Aorta (tissue), 5 donors: Measurements from ENCODE around the gene ITSN2. TPM values are rescaled to one million over a fixed set of nuclear protein-coding genes. Genes with fewer than 3 reads are reported as not detected.
"Not testable (repeated sequence)": the region's sequence is repeated elsewhere in the genome, so short reads cannot be mapped to it uniquely, and the experiment has no call there.

ENCODE experiments used
- ATAC-seq: fragments of 200-7000 bp; cut with Tn5 transposase; one replicate; pipeline ENCODE4 v1.9.1; 2022; ENCODE audit warnings: moderate library complexity; ENCODE audit not compliant: low FRiP score
- DNase-seq, 2 donors: peaks; one replicate each; pipeline ENCODE4 v3.0.0-alpha.2; 2020
- H3K27ac ChIP-seq, 2 donors: one replicate each; pipeline ENCODE4 v1.5.1; 2013; ENCODE audit warnings: low read length in 2 of 2, mild to moderate bottlenecking in 2 of 2, moderate library complexity in 2 of 2, control low read depth in 1 of 2, inconsistent platforms in 1 of 2, low read depth in 1 of 2
- H3K27me3 ChIP-seq, 2 donors: one replicate each; pipeline ENCODE4 v1.6.1; 2013; ENCODE audit warnings: control low read depth in 1 of 2, low read length in 1 of 2, mild to moderate bottlenecking in 1 of 2, moderate library complexity in 1 of 2; ENCODE audit not compliant: insufficient read depth in 2 of 2, control insufficient read depth in 1 of 2
- H3K36me3 ChIP-seq, 2 donors: one replicate each; pipeline ENCODE4 v1.6.1; 2013; ENCODE audit warnings: control low read depth in 1 of 2, low read length in 1 of 2, mild to moderate bottlenecking in 1 of 2; ENCODE audit not compliant: insufficient read depth in 2 of 2, control insufficient read depth in 1 of 2
- H3K4me1 ChIP-seq, 2 donors: one replicate each; pipeline ENCODE4 v1.6.1; 2013; ENCODE audit warnings: low read length in 2 of 2, control low read depth in 1 of 2, mild to moderate bottlenecking in 1 of 2, moderate library complexity in 1 of 2; ENCODE audit not compliant: insufficient read depth in 2 of 2, control insufficient read depth in 1 of 2
- H3K4me3 ChIP-seq, 2 donors: one replicate each; pipeline ENCODE4 v1.5.1; 2013; ENCODE audit warnings: low read length in 2 of 2, control low read depth in 1 of 2, mild to moderate bottlenecking in 1 of 2
- H3K9me3 ChIP-seq: one replicate; pipeline ENCODE4 v1.6.1; 2013; ENCODE audit warnings: mild to moderate bottlenecking, low read length; ENCODE audit not compliant: control insufficient read depth
- WGBS, 2 donors: extraction: QIAGEN DNeasy Blood & Tissue Kit; methylation state at CpG; one replicate each; pipeline ENCODE4 v1.1.7; 2013; 5-methylcytosine and 5-hydroxymethylcytosine counted together
- intact Hi-C, 2 donors: fragments of 100-400 bp; cut with DNase I; formaldehyde crosslinking; loops; one replicate each; pipeline versions ENCODE4 v1.14.2 to v1.15.0; 2022
- polyA plus RNA-seq, 2 donors: library from polyadenylated mRNA; stranded (reverse); fragments of 200-250 nt; gene quantifications; one replicate each; pipeline ENCODE4 v1.2.3, GENCODE V29; 2013
- total RNA-seq, 2 donors: library from RNA; stranded (reverse); fragmentation: NEBNext Ultra II Directional; extraction: Animal tissue kit (Norgen Biotek cat#: 25700); gene quantifications; one replicate each; pipeline ENCODE4 v1.2.1, GENCODE V29; 2021
- donor health status: healthy with polysubstance abuse.
- donor health status: Bipolar disorder and iron deficiency.
- donor health status: DM: no; HTN: no; CAD: no.
- donor health status: DM: no; HTN: no; CAD: no.
- donor health status: DM: yes; HTN: yes; CAD: no.

ITSN2 gene
- total and polyA plus RNA-seq, 4 donors = 20.5 to 87.0 (median 43.9) TPM

DNA sequence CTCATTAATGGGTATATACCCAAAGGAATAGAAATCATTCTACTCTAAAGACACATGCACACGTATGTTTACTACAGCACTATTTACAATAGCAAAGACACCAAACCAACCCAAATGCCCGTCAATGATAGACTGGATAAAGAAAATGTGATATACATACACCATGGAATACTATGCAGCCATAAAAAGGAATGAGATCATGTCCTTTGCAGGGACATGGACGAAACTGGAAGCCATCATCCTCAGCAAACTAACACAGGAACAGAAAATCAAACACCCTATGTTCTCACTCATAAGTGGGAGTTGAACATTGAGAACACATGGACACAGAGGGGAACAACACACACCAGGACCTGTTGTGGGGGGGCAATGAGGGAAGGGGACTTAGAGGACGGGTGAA, 3.2 kb downstream of the ITSN2 start:
- H3K27ac ChIP-seq, H3K27me3 ChIP-seq, H3K36me3 ChIP-seq, H3K4me3 ChIP-seq, H3K4me1 ChIP-seq, H3K9me3 ChIP-seq, DNase-seq, intact Hi-C loops, ATAC-seq: not testable (repeated sequence)
- 93 to 95% methylated on average over 4 of the region's 4 CpGs for WGBS, 2 donors

DNA sequence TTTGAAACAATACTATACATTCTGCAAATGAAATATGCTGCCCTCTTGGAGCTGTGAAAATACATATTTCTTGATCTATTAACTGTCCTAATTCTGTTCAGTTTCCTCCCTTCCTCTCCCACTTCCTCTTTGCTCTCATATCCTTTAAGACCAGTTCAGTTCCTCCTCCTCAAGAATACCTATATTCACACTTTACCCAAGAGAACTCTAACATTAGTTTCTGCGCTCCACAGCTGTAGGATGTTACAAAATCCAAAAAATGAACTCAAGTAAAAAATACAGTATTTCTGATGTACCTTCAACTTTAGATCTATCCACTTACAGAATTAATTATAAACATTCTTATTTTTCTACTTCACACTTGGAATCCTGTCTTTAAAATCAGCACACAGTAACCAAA, 5.4 kb downstream of the ITSN2 start:
- Histone ChIP-seq H3K4me1 (peaks cover 0 to 5% of the 10 kb centered on the region in 2 donors), H3K27me3 (no peaks in the 10 kb centered on the region), H3K9me3 (no peaks in the 10 kb centered on the region), H3K4me3 (no peak overlapping the region), H3K36me3 (no peaks in the 10 kb centered on the region), H3K27ac (no peak overlapping the region)
- DNase-seq (no peak), ATAC-seq (no peak)
- WGBS, 2 donors = 91 to 93% methylated on average over 1 of the region's 1 CpG
- intact Hi-C loops = no loop called here

DNA sequence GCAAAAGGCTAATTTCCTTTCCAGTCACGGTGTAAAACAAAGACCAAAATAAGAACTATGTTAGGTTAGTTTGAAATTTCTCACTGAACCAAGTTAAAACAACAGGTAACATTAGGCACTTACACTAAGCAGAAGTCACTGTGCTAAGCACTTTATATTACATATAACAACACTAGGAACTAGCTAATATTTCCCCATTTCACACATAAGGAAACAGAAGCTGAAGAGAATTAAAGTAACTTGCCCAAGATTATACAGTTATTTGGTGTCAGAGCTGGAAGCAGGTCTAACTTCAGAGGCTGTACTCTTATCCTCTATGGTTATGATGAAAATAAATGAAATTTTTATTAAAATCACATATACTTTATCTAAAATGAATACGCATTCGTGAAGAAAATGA, 5.9 kb downstream of the ITSN2 start:
- Histone ChIP-seq H3K9me3 (no peaks in the 10 kb centered on the region), H3K36me3 (no peaks in the 10 kb centered on the region), H3K4me1 (peaks cover 0 to 5% of the 10 kb centered on the region in 2 donors), H3K27ac (no peak overlapping the region), H3K27me3 (no peaks in the 10 kb centered on the region), H3K4me3 (no peak overlapping the region)
- 55 to 66% methylated on average over 3 of the region's 3 CpGs for WGBS, 2 donors
- ATAC-seq (no peak), DNase-seq (no peak)
- intact Hi-C loops = no loop called here

DNA sequence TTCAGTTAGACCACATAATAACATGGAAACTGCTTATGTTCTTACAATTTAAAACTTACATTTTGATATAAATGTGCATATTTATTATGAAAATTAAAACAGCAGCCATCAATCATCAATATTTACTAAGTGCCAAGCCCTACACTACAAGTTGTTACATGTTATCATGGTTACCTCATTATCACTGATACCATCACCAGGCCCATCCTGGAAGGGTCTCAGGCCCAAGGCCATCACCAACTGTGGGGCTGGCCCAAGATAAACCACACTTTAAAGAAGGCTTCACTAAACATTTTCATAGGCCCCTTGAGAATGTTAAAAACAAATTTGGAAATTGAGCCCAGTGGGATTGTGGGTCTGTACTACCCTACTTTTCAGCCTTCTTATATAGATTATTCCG, 6.4 kb downstream of the ITSN2 start:
- Histone ChIP-seq H3K4me1 (peaks cover 0 to 5% of the 10 kb centered on the region in 2 donors), H3K4me3 (no peak overlapping the region), H3K27me3 (no peaks in the 10 kb centered on the region), H3K9me3 (no peaks in the 10 kb centered on the region), H3K27ac (no peak overlapping the region), H3K36me3 (no peaks in the 10 kb centered on the region)
- no peak for ATAC-seq
- intact Hi-C loops = no loop called here
- 75 to 84% methylated on average over 1 of the region's 1 CpG for WGBS, 2 donors
- no peak for DNase-seq

DNA sequence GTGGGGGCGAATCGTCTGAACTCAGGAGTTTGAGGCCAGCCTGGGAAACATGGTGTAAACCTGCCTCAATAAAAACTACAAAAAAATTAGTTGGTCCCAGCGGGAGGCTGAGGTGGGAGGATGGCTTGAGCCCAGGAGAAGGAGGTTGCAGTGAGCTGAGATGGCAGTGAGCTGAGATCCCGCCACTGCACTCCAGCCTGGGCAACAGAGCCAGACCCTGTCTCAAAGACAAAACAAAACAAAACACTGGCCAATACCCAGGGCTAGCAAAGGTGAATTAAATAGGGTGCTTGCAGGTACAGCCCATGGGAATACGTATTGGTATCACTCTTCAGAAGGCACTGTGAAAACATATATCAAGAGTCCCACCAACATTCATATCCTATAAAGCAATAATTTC, 7.0 kb downstream of the ITSN2 start:
- Histone ChIP-seq H3K27ac (no peak overlapping the region), H3K36me3 (no peaks in the 10 kb centered on the region), H3K4me1 (peaks cover 0 to 5% of the 10 kb centered on the region in 2 donors), H3K4me3 (no peak overlapping the region), H3K9me3 (no peaks in the 10 kb centered on the region), H3K27me3 (no peaks in the 10 kb centered on the region)
- 84 to 85% methylated on average over 5 of the region's 5 CpGs for WGBS, 2 donors
- no peak for ATAC-seq
- DNase-seq = no peak
- intact Hi-C loops = no loop called here

DNA sequence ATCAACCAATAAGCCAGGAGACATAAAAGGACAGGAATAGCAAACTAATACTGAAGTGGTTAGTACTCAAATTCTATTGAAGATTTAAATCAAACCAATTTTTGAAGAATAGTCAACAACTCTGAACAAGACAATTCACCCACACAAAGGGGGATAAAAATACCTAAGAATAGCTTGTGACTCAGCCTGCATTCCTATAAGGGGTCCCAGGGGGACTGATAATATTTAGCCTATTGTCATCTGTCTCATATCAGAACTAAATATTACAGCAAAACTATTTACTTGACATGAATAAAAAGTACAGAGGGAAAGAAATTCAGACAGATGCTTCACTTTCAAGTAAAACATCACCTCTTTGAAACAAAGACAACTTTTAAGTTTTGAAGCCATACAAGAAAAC, 7.7 kb downstream of the ITSN2 start:
- ATAC-seq (no peak), DNase-seq (no peak)
- intact Hi-C loops = no loop called here
- H3K27me3 ChIP-seq = no peaks in the 10 kb centered on the region
- peaks cover 0 to 5% of the 10 kb centered on the region in 2 donors for H3K4me1 ChIP-seq
- H3K4me3 ChIP-seq = no peak overlapping the region
- H3K27ac ChIP-seq = no peak overlapping the region
- H3K9me3 ChIP-seq = no peaks in the 10 kb centered on the region
- H3K36me3 ChIP-seq = no peaks in the 10 kb centered on the region

DNA sequence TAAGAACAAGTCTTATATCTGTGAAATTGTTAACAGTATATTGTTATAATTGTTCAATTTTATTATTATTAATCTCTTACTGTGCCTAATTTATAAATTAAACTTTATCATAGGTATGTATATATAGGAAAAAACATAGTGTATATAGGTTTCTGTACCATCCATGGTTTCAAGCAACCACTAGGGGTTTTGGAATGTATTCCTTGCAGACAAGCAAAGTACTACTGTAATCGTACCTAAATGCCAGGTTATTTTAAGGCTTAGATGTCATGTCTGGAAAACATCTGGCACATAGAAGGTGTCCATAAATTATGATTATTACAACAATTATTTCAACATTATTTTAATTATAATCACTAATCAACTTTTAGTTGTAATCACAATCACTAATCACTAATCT, 8.4 kb downstream of the ITSN2 start:
- Histone ChIP-seq H3K27ac (no peak overlapping the region), H3K27me3 (no peaks in the 10 kb centered on the region), H3K36me3 (no peaks in the 10 kb centered on the region), H3K4me1 (peaks cover 0 to 5% of the 10 kb centered on the region in 2 donors), H3K9me3 (no peaks in the 10 kb centered on the region), H3K4me3 (no peak overlapping the region)
- WGBS, 2 donors = 10 to 11% methylated on average over 1 of the region's 1 CpG
- intact Hi-C loops = no loop called here
- DNase-seq (no peak), ATAC-seq (no peak)

DNA sequence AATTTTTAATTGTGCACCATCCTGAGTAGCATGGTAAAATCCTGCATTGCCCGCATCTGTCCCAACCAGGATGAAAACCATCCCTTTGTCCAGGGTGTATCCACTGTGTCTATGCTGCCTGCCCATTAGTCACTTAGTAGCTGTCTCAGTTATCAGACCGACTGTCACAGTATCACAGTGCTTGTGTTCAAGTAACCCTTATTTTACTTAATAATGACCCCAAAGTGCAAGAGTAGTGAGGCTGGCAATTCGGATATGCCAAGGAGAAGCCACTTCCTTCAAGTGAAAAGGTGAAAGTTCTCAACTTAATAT, 8.8 kb downstream of the ITSN2 start:
- DNase-seq = no peak
- intact Hi-C loops = no loop called here
- H3K36me3 ChIP-seq = no peaks in the 10 kb centered on the region
- WGBS, 2 donors = 59 to 64% methylated on average over 3 of the region's 3 CpGs
- H3K9me3 ChIP-seq = no peaks in the 10 kb centered on the region
- H3K4me1 ChIP-seq = peaks cover 0 to 5% of the 10 kb centered on the region in 2 donors
- no peak overlapping the region for H3K27ac ChIP-seq
- no peaks in the 10 kb centered on the region for H3K27me3 ChIP-seq
- no peak for ATAC-seq
- no peak overlapping the region for H3K4me3 ChIP-seq

DNA sequence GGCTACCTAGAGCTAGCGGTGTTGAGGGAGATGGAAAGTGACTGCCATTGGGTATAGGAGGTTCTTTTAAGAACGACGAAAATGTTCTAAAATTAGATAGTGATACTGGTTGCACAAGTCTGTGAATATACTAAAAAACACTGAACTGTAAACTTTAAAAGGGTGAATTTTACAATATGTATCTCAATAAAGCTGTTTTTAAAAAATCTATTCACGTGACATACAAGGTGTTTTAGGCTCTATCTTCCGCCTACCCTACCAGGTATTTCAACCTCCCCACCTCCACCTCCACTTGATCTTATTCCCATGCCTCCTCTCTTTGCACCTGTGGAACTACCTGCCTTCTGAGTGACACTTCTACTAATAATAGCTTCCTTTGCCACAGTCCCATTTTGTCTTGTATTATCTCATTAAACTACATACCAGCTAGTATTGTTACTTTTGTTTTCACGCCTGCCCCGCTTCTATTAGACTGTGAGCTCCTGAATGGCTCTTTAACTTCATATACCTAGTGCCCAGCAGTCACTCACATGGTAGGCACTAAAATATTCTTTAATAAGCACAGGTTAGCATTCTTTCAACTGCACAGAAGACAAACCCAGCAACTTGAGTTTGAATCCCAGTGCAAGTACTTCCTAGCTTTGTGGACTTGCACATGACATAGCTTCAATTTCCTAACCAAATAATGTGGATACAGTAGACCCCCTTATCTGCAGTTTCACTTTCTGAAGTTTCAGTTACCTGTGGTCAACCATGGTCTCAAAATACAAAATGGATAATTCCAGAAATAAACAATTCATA, 9.3 kb downstream of the ITSN2 start:
- ATAC-seq = no peak
- Histone ChIP-seq H3K27me3 (no peaks in the 10 kb centered on the region), H3K9me3 (no peaks in the 10 kb centered on the region), H3K4me3 (no peak overlapping the region), H3K36me3 (no peaks in the 10 kb centered on the region), H3K4me1 (peaks cover 0 to 5% of the 10 kb centered on the region in 2 donors), H3K27ac (no peak overlapping the region)
- intact Hi-C loops = no loop called here
- DNase-seq = no peak
- 80 to 81% methylated on average over 7 of the region's 7 CpGs for WGBS, 2 donors
